ENCODE measurements around the gene EFNA4.
A peak's percentile ranks its signal among the peaks of the same experiment; 100 is the strongest.

EFNA4 gene

GRCh38 chr1:155052439-155053395, 10.8 kb upstream of the EFNA4 start:
- no peak for DNase-seq

GRCh38 chr1:155053531-155054105, 9.9 kb upstream of the EFNA4 start:
- DNase-seq: no peak

- no peak for DNase-seq
Observed at GRCh38 chr1:155057104-155057503, 6.4 kb upstream of the EFNA4 start.

- no peak for DNase-seq
Observed at GRCh38 chr1:155057788-155058211, 5.7 kb upstream of the EFNA4 start.

GRCh38 chr1:155060736-155061135, 2.8 kb upstream of the EFNA4 start:
- no peak for DNase-seq

GRCh38 chr1:155061381-155062150, 2.0 kb upstream of the EFNA4 start:
- DNase-seq: peak; percentile 81

- DNase-seq: no peak
Observed at GRCh38 chr1:155062151-155062686, 1.3 kb upstream of the EFNA4 start.

GRCh38 chr1:155062702-155063411, 683 bp upstream of the EFNA4 start:
- peak; percentile 70 for DNase-seq

- peak; percentile 53 for DNase-seq
Observed at GRCh38 chr1:155064111-155064831, 731 bp downstream of the EFNA4 start.

- no peak for DNase-seq
Observed at GRCh38 chr1:155064832-155065429, 1.4 kb downstream of the EFNA4 start.

- no peak for DNase-seq
Observed at GRCh38 chr1:155066777-155067176, 3.2 kb downstream of the EFNA4 start.

- no peak for DNase-seq
Observed at GRCh38 chr1:155068599-155068998, 5.1 kb downstream of the EFNA4 start.

GRCh38 chr1:155069551-155070157, 6.1 kb downstream of the EFNA4 start:
- peak; percentile 60 for DNase-seq

GRCh38 chr1:155070158-155070621, 6.7 kb downstream of the EFNA4 start:
- DNase-seq: peak; percentile 60

- DNase-seq: peak; percentile 82
Observed at GRCh38 chr1:155070721-155071569, 7.4 kb downstream of the EFNA4 start.

- peak; percentile 24 for DNase-seq
Observed at GRCh38 chr1:155071701-155072100, 8.2 kb downstream of the EFNA4 start.

- DNase-seq: no peak
Observed at GRCh38 chr1:155072531-155073289, 9.2 kb downstream of the EFNA4 start.

GRCh38 chr1:155073377-155074242, 10.1 kb downstream of the EFNA4 start:
- no peak for DNase-seq
